GM12892 (cell line): ENCODE results near the gene SERP1.
"Not testable (repeated sequence)": the region's sequence is repeated elsewhere in the genome, so short reads cannot be mapped to it uniquely, and the experiment has no call there.

Experiments used
- DNase-seq: peaks from one replicate; pipeline ENCODE4 v3.0.0; 2011; ENCODE audit not compliant: insufficient read length
- FAIRE-seq: peaks from 2 replicates; lab custom pipeline; 2011; peaks lifted over from hg19 to GRCh38; lab: Jason Lieb, UNC
- POLR2A ChIP-seq: IDR thresholded peaks from 2 replicates; pipeline ENCODE4 v1.6.1; 2011; ENCODE audit warnings: low read depth, low read length, control low read depth
- POLR2AphosphoS5 ChIP-seq: IDR thresholded peaks from 2 replicates; pipeline ENCODE4 v1.6.1; 2011; ENCODE audit warnings: low read depth, low read length, control low read depth
- TAF1 ChIP-seq: IDR thresholded peaks from 2 replicates; pipeline ENCODE4 v1.6.1; 2011; ENCODE audit warnings: low read depth, mild to moderate bottlenecking, control low read depth, low read length, borderline replicate concordance

SERP1 gene

GRCh38 chr3:150508401-150508800 is 37.9 kb downstream of the SERP1 start:
- FAIRE-seq (no peak), DNase-seq (no peak)

GRCh38 chr3:150504483-150504882 is 41.8 kb downstream of the SERP1 start:
- DNase-seq: no peak
- no peak for FAIRE-seq
- TF ChIP-seq TAF1 (no peak), POLR2AphosphoS5 (no peak), POLR2A (no peak)

More at GRCh38 chr3:150508401-150508800, 37.9 kb downstream of the SERP1 start:
- TF ChIP-seq POLR2AphosphoS5 (no peak), POLR2A (no peak), TAF1 (no peak)

GRCh38 chr3:150503402-150504099 is 42.7 kb downstream of the SERP1 start:
- DNase-seq: no peak
- TF ChIP-seq TAF1: no peak
- TF ChIP-seq POLR2AphosphoS5: no peak
- TF ChIP-seq POLR2A: no peak
- no peak for FAIRE-seq

- not testable (repeated sequence) for DNase-seq, FAIRE-seq
Measured at GRCh38 chr3:150500960-150501359, 45.3 kb downstream of the SERP1 start.

GRCh38 chr3:150497956-150498355 is 48.3 kb downstream of the SERP1 start:
- FAIRE-seq (no peak), DNase-seq (no peak)
- no peak for TF ChIP-seq POLR2AphosphoS5
- TF ChIP-seq TAF1: no peak

GRCh38 chr3:150495563-150496168 is 50.6 kb downstream of the SERP1 start:
- no peak for FAIRE-seq
- TF ChIP-seq TAF1 (no peak), POLR2A (no peak), POLR2AphosphoS5 (no peak)
- no peak for DNase-seq

- TF ChIP-seq POLR2AphosphoS5 (no peak), TAF1 (no peak), POLR2A (no peak)
- no peak for DNase-seq
- no peak for FAIRE-seq
Measured at GRCh38 chr3:150495149-150495548, 51.1 kb downstream of the SERP1 start.

- DNase-seq (no peak), FAIRE-seq (no peak)
- TF ChIP-seq POLR2A: no peak
- no peak for TF ChIP-seq POLR2AphosphoS5
- TF ChIP-seq TAF1: no peak
Measured at GRCh38 chr3:150494411-150494977, 51.8 kb downstream of the SERP1 start.
